ENCODE data around the gene PSMD1.
"Not testable (repeated sequence)": the region's sequence is repeated elsewhere in the genome, so short reads cannot be mapped to it uniquely, and the experiment has no call there.

The PSMD1 gene

GRCh38 chr2:231161252-231161839, 104.7 kb downstream of the PSMD1 start:
- DNase-seq, result no peak

DNA sequence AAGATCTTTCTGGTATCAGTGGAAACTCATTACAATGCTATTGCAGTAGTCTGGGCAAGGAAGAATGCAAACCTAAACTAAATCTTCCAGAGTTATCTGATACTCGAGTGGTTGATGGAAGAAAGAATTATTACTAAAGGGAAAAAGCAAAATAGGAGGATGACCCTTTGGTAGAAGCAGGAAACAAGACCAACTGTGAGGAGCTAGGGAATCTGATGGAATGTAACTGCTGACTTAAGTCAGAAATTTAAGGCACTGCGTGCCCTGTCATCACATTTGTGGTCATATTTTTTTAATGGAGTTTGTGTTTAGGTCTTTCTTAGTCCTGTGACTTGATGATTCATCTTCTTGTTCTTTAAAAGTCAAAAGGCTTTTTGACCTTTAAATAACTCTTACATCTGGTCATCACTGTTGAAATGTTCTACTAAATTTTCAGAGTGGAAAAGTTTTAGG, 105.2 kb downstream of the PSMD1 start:
- no peak for DNase-seq

DNA sequence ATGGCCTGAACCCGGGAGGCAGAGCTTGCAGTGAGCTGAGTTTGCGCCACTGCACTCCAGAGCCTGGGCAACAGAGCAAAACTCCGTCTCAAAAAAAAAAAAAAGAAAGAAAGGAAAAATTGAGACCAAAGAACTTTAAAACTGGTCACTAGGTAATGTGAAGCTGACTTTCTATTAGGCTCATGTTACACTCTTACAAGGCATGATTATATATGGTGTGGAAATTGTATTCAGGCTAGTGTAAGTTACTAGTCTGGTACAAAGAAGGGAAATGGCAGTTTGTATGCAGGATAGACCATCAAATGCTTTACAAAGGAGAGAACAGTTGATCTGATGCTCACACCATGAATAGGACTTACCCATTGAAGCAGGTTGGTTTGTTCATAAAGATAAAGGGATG, 106.3 kb downstream of the PSMD1 start:
- DNase-seq, result no peak

- DNase-seq, result no peak
Measured at GRCh38 chr2:231163414-231164095, 106.9 kb downstream of the PSMD1 start.

- DNase-seq, result no peak
Measured at GRCh38 chr2:231167745-231168459, 111.2 kb downstream of the PSMD1 start.

- no peak for DNase-seq
Measured at GRCh38 chr2:231168460-231169139, 111.9 kb downstream of the PSMD1 start.

DNA sequence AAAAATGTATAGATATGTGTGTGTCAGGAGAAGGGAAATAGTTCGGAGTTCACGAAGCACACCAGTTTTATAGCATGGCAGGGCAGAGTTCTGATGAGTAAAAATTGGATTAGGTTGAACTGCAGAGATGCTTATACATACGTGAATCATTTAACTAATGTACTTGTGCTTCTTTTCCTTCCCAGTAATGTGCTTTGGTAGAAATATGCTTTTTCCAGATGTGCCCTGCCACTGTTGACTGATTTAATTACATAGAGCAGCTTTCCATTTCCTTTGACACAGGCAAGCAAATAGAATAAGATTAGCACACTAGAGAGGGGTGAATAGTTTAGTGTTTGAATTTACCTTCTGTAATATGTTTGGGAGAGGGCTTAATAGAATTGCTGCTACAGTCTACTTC, 112.8 kb downstream of the PSMD1 start:
- no peak for DNase-seq

GRCh38 chr2:231170055-231170454, 113.4 kb downstream of the PSMD1 start:
- DNase-seq, result no peak

DNA sequence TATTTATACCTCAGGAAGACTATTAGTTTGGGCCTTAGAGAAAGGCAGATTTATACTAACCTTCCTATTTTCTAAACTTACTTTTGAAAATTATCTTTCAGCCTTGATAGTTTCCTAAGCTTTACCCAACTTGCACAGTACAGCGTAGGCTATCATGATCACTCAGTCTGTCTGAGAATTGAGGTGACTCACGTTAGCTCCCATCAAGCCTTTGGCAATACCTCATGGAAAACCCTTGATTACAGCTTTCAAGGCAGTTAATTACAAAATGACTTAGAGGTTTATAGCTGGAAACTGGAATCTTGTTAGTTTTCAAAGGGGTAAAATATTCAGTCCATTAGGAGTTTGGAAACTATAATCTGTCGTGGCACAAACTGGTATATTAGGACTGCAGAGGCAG, 115.4 kb downstream of the PSMD1 start:
- no peak for DNase-seq

DNA sequence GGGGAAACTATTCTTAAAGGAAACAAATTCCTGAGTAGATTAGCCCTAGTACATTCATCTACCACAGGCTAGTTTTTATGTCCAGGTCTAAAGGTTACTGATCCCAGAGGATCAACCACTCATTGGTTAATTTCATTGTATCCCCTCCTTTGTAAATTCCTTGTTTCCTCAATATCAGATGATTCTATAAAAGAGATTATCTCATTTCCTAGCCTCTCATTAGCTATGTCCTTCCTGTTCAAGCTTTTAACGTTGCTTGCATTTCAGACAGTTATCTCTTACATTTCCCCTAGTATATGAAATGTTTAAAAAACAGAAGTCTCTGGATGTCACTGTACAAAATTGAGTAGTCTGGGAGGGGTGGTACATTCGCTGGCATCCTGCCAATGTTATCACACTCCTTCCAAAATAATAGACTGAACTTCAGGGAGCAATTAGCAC, 117.6 kb downstream of the PSMD1 start:
- peak; percentile 8 for DNase-seq

- no peak for DNase-seq
Measured at GRCh38 chr2:231176066-231176465, 119.4 kb downstream of the PSMD1 start.

DNA sequence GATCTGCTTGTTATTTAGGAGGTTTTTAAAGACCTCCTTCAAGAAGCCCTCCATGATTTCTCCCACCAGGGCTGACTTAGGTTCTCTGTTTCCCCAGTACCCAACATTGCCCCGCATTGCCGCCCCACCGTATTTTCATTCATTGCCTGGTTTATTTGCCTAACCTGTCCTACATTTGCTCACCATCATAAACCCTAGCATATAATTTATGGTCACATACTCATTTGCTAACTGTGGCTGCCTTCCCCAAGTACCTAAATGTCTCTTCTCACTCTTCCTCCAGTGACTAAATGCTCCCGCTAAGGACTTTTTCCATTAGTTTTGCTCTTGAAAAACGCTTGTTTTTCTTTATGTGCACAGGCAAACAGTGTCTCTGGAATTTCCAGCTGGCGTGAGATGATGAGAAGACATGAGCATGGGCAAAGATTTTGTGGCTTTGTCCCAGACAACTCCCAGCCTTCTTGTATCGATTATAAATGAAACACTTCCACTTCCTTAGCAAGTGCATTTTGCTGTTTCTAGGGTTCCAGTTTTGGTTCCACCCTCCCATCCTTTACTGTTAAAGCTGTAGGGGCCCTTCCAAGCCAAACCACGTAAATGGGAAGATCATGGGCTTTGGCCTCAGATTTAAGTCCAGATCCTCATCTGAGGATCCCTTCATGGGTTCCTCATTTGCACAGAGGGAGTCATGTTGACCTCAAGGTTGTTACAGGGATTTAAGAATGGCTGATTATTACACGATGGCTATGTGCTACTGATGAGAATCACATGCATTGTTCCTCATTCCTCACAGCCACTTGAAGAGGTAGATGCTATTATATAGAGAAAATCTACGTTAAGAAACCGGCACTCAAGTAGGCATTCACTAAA, 120.7 kb downstream of the PSMD1 start:
- DNase-seq, result no peak

GRCh38 chr2:231178805-231179204, 122.1 kb downstream of the PSMD1 start:
- not testable (repeated sequence) for DNase-seq

GRCh38 chr2:231181860-231182512, 125.3 kb downstream of the PSMD1 start:
- no peak for DNase-seq

GRCh38 chr2:231182513-231182899, 125.8 kb downstream of the PSMD1 start:
- no peak for DNase-seq

DNA sequence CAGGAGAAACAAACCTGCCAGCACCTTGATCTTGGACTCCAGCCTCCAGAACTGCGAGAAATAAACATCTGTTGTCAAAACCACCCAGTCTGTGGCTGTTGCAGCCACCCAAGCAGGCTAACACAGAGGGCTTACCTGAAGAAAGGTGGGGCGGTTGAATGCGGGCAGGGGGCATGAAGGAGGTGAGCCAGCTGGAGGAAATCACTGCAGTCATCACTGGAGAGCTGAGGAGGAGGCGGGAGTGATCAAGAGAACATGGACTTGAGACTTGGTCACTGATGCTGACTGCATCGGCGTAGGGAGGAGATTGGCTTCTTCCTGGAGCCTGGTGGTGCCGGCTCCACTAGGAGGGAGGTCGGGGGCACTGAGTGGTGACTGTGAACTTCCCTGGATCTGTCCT, 127.2 kb downstream of the PSMD1 start:
- no peak for DNase-seq

GRCh38 chr2:231184319-231184718, 127.7 kb downstream of the PSMD1 start:
- no peak for DNase-seq

GRCh38 chr2:231185050-231185725, 128.5 kb downstream of the PSMD1 start:
- no peak for DNase-seq

DNA sequence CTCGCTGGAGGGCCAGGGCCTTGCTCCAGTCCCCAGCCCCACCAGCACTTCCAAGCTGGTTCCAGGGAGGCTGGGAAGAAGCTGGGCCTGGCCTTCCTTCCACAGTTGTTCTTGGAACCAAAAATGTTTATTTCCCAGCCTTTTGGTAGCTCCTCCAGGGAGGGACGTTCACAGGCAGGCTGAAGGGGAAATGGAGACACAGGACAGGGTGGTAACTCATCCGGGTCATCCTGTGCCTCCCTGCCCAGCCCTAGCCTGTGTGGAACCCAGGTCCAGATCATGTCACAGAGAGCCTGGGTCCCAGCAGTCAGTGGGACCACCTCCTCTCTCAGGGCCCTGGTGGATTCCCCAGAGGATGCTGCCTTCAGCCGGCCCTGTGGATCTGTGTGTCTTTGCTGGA, 129.2 kb downstream of the PSMD1 start:
- DNase-seq, result no peak

DNA sequence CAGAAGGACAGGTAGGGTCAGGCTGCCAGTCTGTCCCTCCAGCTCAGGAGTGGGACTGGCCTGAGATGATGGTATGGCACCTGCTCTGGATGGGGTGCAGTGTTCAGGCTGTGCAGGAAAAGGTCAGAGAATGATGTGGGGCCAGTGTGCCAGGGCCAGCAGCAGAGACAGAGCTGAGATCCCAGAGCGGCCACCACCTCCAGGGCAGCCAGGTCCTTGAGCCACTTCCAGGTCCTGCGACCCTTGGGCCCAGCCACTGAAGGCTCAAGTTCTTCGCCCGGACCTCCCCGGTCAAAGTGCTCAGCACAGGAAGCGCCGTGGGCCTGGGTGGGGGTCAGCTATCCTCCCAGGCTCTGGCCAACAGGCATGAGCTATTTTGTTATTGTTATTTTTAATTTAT, 129.7 kb downstream of the PSMD1 start:
- no peak for DNase-seq

DNA sequence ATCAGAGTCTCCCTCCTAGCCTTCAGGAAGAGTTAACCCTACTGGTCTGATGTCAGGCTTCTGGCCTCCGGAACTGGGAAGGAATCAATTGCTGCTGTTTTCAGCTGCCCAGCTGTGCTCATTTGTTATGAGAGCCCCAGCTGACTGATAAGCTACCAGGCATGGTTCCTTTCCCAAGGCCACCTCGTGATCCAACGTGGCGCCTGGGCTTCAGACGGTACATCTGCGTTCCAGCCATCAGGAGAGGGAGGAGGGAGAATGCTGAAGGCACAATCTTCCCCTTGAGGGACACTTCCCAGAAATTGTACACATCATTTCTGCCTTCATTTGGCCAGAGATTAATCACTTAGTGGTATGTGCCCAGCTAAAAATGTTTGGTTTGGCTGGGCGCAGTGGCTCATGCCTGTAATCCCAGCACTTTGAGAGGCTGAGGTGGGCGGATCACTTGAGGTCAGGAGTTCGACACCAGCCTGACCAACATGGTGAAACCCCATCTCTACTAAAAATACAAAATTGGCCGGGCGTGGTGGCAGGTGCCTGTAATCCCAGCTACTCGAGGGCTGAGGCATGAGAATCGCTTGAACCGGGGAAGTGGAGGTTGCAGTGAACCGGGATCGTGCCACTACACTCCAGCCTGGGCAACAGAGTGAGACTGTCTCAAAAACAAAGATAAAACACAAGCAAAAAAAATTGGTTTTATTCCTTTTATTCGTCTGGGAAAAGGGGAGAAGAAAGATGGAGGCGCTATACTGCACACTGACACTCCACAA, 131.3 kb downstream of the PSMD1 start:
- no peak for DNase-seq
